IMR-90 (cell line): ENCODE results near the gene ZCCHC3. TPM values are rescaled to one million over a fixed set of nuclear protein-coding genes. Genes with fewer than 3 reads are reported as not detected.

Experiments used
- ATAC-seq: fragments of 200-7000 bp; cut with Tn5 transposase; 2 replicates; pipeline ENCODE4 v1.9.1; 2020; ENCODE audit warnings: low read depth, mild to moderate bottlenecking, moderate library complexity
- BruUV-seq: library from RNA; stranded (reverse); fragments of 400-500 nt; replicated peaks from 2 replicates; lab custom pipeline; 2021; lab: Mats Ljungman, UMichigan
- CTCF ChIA-PET: fragments of 300-600 bp; formaldehyde crosslinking; extraction: SDS; loops from one replicate; lab custom pipeline; 2021; ENCODE audit warnings: antibody characterized with exemption; lab: Yijun Ruan, JAX
- POLR2A ChIA-PET: fragments of 300-600 bp; sonication (Branson Sonifier 250); formaldehyde crosslinking; loops from one replicate; lab custom pipeline; 2022; ENCODE audit warnings: antibody characterized with exemption; ENCODE audit not compliant: unreplicated experiment; lab: Charles Lee
- DNase-seq: peaks from one replicate; pipeline ENCODE4 v3.0.0; 2013
- H2AFZ ChIP-seq: replicated peaks from 2 replicates; pipeline ENCODE3; 2013; ENCODE audit warnings: low read length, mild to moderate bottlenecking; ENCODE audit not compliant: poor library complexity
- H2AK5ac ChIP-seq: 2 replicates; pipeline ENCODE4 v1.6.1; 2013; ENCODE audit warnings: low read depth, low read length, inconsistent platforms
- H2AK9ac ChIP-seq: replicated peaks from 2 replicates; pipeline ENCODE3; 2013; ENCODE audit warnings: mild to moderate bottlenecking, low read depth, low read length, moderate library complexity; ENCODE audit not compliant: poor library complexity
- H2BK120ac ChIP-seq: 2 replicates; pipeline ENCODE4 v1.6.1; 2013; ENCODE audit warnings: low read depth, low read length, inconsistent platforms
- H2BK15ac ChIP-seq: 3 replicates; pipeline ENCODE4 v1.6.1; 2013; ENCODE audit warnings: low read depth, low read length, inconsistent platforms
- H2BK20ac ChIP-seq: 2 replicates; pipeline ENCODE4 v1.6.1; 2013; ENCODE audit warnings: low read depth, mild to moderate bottlenecking, inconsistent platforms, low read length, moderate library complexity
- H2BK5ac ChIP-seq: 2 replicates; pipeline ENCODE4 v1.6.1; 2013; ENCODE audit warnings: mild to moderate bottlenecking, low read depth, low read length, inconsistent platforms; ENCODE audit not compliant: poor library complexity, severe bottlenecking
- H3K14ac ChIP-seq: replicated peaks from 2 replicates; pipeline ENCODE4 v1.6.1; 2013; ENCODE audit warnings: low read depth, low read length, inconsistent platforms
- H3K18ac ChIP-seq: 2 replicates; pipeline ENCODE4 v1.6.1; 2013; ENCODE audit warnings: low read depth, low read length, control low read depth
- H3K23ac ChIP-seq: 2 replicates; pipeline ENCODE4 v1.6.1; 2013; ENCODE audit warnings: low read depth, low read length, inconsistent platforms
- H3K27ac ChIP-seq: 2 replicates; pipeline ENCODE4 v1.5.1; 2013; ENCODE audit warnings: mild to moderate bottlenecking, control low read depth, low read length; ENCODE audit not compliant: insufficient read depth
- H3K27me3 ChIP-seq: 2 replicates; pipeline ENCODE4 v1.6.1; 2013; ENCODE audit warnings: low read length; ENCODE audit not compliant: control insufficient read depth, insufficient read depth
- H3K36me3 ChIP-seq: 2 replicates; pipeline ENCODE4 v1.6.1; 2013; ENCODE audit warnings: low read length, mixed read lengths; ENCODE audit not compliant: control insufficient read depth, insufficient read depth
- H3K4ac ChIP-seq: 2 replicates; pipeline ENCODE4 v1.6.1; 2013; ENCODE audit warnings: low read depth, low read length, inconsistent platforms
- H3K4me1 ChIP-seq: 2 replicates; pipeline ENCODE4 v1.6.1; 2013; ENCODE audit warnings: low read length, mixed read lengths; ENCODE audit not compliant: control insufficient read depth, insufficient read depth
- H3K4me2 ChIP-seq: 2 replicates; pipeline ENCODE4 v1.6.1; 2013; ENCODE audit warnings: low read depth, mild to moderate bottlenecking, control low read depth, low read length, moderate library complexity
- H3K4me3 ChIP-seq: 2 replicates; pipeline ENCODE4 v1.5.1; 2013; ENCODE audit warnings: low read depth, mild to moderate bottlenecking, control low read depth, low read length, moderate library complexity; ENCODE audit not compliant: insufficient read depth
- H3K56ac ChIP-seq: 2 replicates; pipeline ENCODE4 v1.6.1; 2013; ENCODE audit warnings: low read length, inconsistent platforms; ENCODE audit not compliant: insufficient read depth; ENCODE audit errors: extremely low read depth
- H3K79me1 ChIP-seq, 2 experiments: 2 replicates each; pipeline ENCODE4 v1.6.1; 2013; ENCODE audit warnings: low read length in 2 of 2, inconsistent platforms in 1 of 2, low read depth in 1 of 2
- H3K9ac ChIP-seq: 2 replicates; pipeline ENCODE4 v1.6.1; 2013; ENCODE audit warnings: low read depth, low read length, control low read depth
- H3K9me1 ChIP-seq: 2 replicates; pipeline ENCODE4 v1.6.1; 2013; ENCODE audit warnings: low read length, inconsistent platforms; ENCODE audit not compliant: insufficient read depth
- H3K9me3 ChIP-seq: 2 replicates; pipeline ENCODE4 v1.6.1; 2013; ENCODE audit warnings: low read length; ENCODE audit not compliant: control insufficient read depth, insufficient read depth
- H4K20me1 ChIP-seq: 2 replicates; pipeline ENCODE4 v1.6.1; 2013; ENCODE audit warnings: low read length, inconsistent platforms; ENCODE audit not compliant: insufficient read depth
- H4K5ac ChIP-seq: 2 replicates; pipeline ENCODE4 v1.6.1; 2013; ENCODE audit warnings: mild to moderate bottlenecking, low read depth, low read length, control low read depth
- H4K8ac ChIP-seq, 2 experiments: 2 replicates each; pipeline ENCODE4 v1.6.1; 2013; ENCODE audit warnings: low read depth in 2 of 2, low read length in 2 of 2, control low read depth in 1 of 2, inconsistent platforms in 1 of 2
- H4K91ac ChIP-seq: 2 replicates; pipeline ENCODE4 v1.6.1; 2013; ENCODE audit warnings: low read depth, low read length, inconsistent platforms; ENCODE audit not compliant: insufficient read depth
- BHLHE40 ChIP-seq: fragments of 150-350 bp; IDR thresholded peaks from 2 replicates; pipeline ENCODE4 v1.6.1; 2016; ENCODE audit warnings: mild to moderate bottlenecking, low read depth, low read length
- CEBPB ChIP-seq: IDR thresholded peaks from 2 replicates; pipeline ENCODE4 v1.6.1; 2012; ENCODE audit warnings: low read depth, low read length, improper control_type of control experiment
- MAZ ChIP-seq: IDR thresholded peaks from 2 replicates; pipeline ENCODE4 v1.6.1; 2012; ENCODE audit warnings: low read depth, mild to moderate bottlenecking, low read length, improper control_type of control experiment, moderate library complexity, borderline replicate concordance
- WGBS, 2 experiments: methylation state at CpG; one replicate each; pipeline versions ENCODE4 v1.1.5 to v1.1.7; 2013; ENCODE audit warnings: missing lambda C conversion rate in 2 of 2; ENCODE audit not compliant: insufficient read length in 1 of 2; ENCODE audit errors: extremely low coverage in 2 of 2; 5-methylcytosine and 5-hydroxymethylcytosine counted together
- dilution Hi-C: fragments of 300-500 bp; cut with HindIII; formaldehyde crosslinking; loops from one replicate; pipeline ENCODE4 v1.14.3; 2018; ENCODE audit warnings: low sequenced_read_pairs; ENCODE audit not compliant: unreplicated experiment
- in situ Hi-C: fragments of 300-500 bp; cut with MboI; formaldehyde crosslinking; loops from 3 replicates; pipeline ENCODE4 v1.14.3; 2019; ENCODE audit warnings: low sequenced_read_pairs, inconsistent platforms, mixed read lengths
- intact Hi-C: fragments of 100-400 bp; cut with micrococcal nuclease; formaldehyde crosslinking; loops from 2 replicates; pipeline ENCODE4 v1.10.0; 2022
- polyA plus RNA-seq, 3 experiments: library from polyadenylated mRNA; depleted of rRNA; stranded (reverse); fragments of >200 nt; gene quantifications; 2 replicates each; pipeline ENCODE4 v1.2.3, GENCODE V29; 2012; ENCODE audit warnings: low replicate concordance in 1 of 3
- total RNA-seq: library from RNA; depleted of rRNA; stranded (reverse); fragments of >200 nt; gene quantifications from 2 replicates; pipeline ENCODE4 v1.2.3, GENCODE V29; 2012
- TF ChIP-seq, protein P1 (sequence below): fragments of 150-350 bp; IDR thresholded peaks from 2 replicates; pipeline ENCODE4 v1.6.1; 2016; ENCODE audit warnings: low read depth, mild to moderate bottlenecking, low read length, moderate library complexity, borderline replicate concordance

The ZCCHC3 gene
- total and polyA plus RNA-seq, 2 of the 4 experiments (the other 2 are of a cell fraction), result 8.2 to 10.9 TPM

DNA sequence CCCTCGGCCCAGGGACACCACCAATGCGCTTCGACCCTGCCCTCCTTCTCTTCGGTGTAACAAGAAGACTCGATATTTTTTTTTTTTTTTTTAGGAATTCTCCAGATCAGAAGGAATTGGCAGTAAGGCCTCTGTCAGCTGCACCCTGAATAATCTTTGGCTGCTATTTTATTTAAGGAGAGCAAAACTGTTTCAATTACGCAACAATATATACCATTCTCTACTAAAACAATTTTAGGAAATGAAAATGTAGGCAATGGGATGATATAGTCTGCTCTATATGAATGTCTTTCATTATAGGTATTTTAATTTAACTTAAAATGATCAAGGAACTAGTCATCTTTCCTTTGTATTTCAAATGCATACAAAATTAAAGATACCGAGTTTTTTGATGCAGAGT is 13.3 kb downstream of the ZCCHC3 start:
- Histone ChIP-seq H3K4me2 (no peak overlapping the region), H2BK15ac (no peak overlapping the region), H3K9me3 (no peaks in the 10 kb centered on the region), H4K8ac (peak overlapping the region in 1 of 2 experiments; percentile 28; a peak in 2 of 4 replicates), H3K18ac (no peak overlapping the region), H3K14ac (no peak overlapping the region), H3K23ac (no peak overlapping the region), H3K9ac (no peak overlapping the region), H2AK9ac (no peak overlapping the region), H2BK5ac (no peak overlapping the region), H4K91ac (no peak overlapping the region), H2BK120ac (no peak overlapping the region), H4K20me1 (no peaks in the 10 kb centered on the region), H3K27ac (no peak overlapping the region), H3K4me1 (peaks cover 9% of the 10 kb centered on the region), H4K5ac (no peak overlapping the region), H2BK20ac (no peak overlapping the region), H3K4me3 (no peak overlapping the region), H3K56ac (no peak overlapping the region), H3K79me1 (peaks cover 0 to 4% of the 10 kb centered on the region in 2 experiments; a peak in 1 of 4 replicates), H3K36me3 (no peaks in the 10 kb centered on the region), H3K4ac (no peak overlapping the region; the same call in 1 of the 2 replicates), H3K9me1 (peaks cover 7% of the 10 kb centered on the region; the same call in 1 of the 2 replicates), H3K27me3 (no peaks in the 10 kb centered on the region), H2AK5ac (no peak overlapping the region), H2AFZ (peak overlapping the region; percentile 85)
- TF ChIP-seq MAZ (no peak), CEBPB (peak; percentile 72), BHLHE40 (no peak)
- TF ChIP-seq, protein P1, sequence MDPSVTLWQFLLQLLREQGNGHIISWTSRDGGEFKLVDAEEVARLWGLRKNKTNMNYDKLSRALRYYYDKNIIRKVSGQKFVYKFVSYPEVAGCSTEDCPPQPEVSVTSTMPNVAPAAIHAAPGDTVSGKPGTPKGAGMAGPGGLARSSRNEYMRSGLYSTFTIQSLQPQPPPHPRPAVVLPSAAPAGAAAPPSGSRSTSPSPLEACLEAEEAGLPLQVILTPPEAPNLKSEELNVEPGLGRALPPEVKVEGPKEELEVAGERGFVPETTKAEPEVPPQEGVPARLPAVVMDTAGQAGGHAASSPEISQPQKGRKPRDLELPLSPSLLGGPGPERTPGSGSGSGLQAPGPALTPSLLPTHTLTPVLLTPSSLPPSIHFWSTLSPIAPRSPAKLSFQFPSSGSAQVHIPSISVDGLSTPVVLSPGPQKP, result no peak
- ChIA-PET POLR2A (interaction anchor here (1.1 kb wide), 1 partner anchor 13 kb away, joined by 5 read pairs; no protein-coding TSS in a partner anchor), CTCF (interaction anchor here (0.6 kb wide), 1 partner anchor 30 kb away, joined by 7 read pairs; no protein-coding TSS in a partner anchor)
- dilution Hi-C loops, result no loop called here
- ATAC-seq (no peak), DNase-seq (no peak)
- intact Hi-C loops, result loop anchor here (2.0 kb wide), 1 partner anchor 14 kb away; the partner anchor contains the start of gene ZCCHC3
- no TSS peak for BruUV-seq
- in situ Hi-C loops, result no loop called here
- no CpG with 5 or more reads among the region's 7 CpGs for WGBS, 2 experiments
